SW480 (cell line): ENCODE data around the gene GUCD1.
"Not testable (repeated sequence)": the region's sequence is repeated elsewhere in the genome, so short reads cannot be mapped to it uniquely, and the experiment has no call there.

Experiments used
- DNase-seq: peaks from one replicate; pipeline ENCODE4 v3.0.0-alpha.2; 2016; ENCODE audit warnings: low spot score

GUCD1 gene

GRCh38 chr22:24554313-24555164, at the start of gene GUCD1:
Gene GUCD1, minus strand, starts transcription at chr22:24555138. Its CDS starts 147 bp downstream, at chr22:24554991.
- DNase-seq: no peak

- DNase-seq: not testable (repeated sequence)
These were observed 49.1 kb upstream of the GUCD1 start for GRCh38 chr22:24603770-24604629.

GRCh38 chr22:24602847-24603769, 48.2 kb upstream of the GUCD1 start, which contains the start of gene GGT1:
Gene GGT1, plus strand, starts transcription at chr22:24603193. Its CDS starts 7,889 bp downstream, at chr22:24611082.
- DNase-seq: not testable (repeated sequence)

- DNase-seq: not testable (repeated sequence)
These were observed 47.3 kb upstream of the GUCD1 start for GRCh38 chr22:24602105-24602749.

GRCh38 chr22:24601217-24602104, 46.5 kb upstream of the GUCD1 start:
- no peak for DNase-seq

GRCh38 chr22:24599958-24600715, 45.2 kb upstream of the GUCD1 start:
- not testable (repeated sequence) for DNase-seq

- no peak for DNase-seq
These were observed 44.6 kb upstream of the GUCD1 start for GRCh38 chr22:24599514-24599913.

- DNase-seq: not testable (repeated sequence)
These were observed 42.1 kb upstream of the GUCD1 start for GRCh38 chr22:24597076-24597475.

- no peak for DNase-seq
These were observed 40.9 kb upstream of the GUCD1 start for GRCh38 chr22:24595863-24596262.

- DNase-seq: no peak
These were observed 40.3 kb upstream of the GUCD1 start for GRCh38 chr22:24595228-24595627.

- DNase-seq: no peak
These were observed 39.7 kb upstream of the GUCD1 start for GRCh38 chr22:24594569-24595120.

- no peak for DNase-seq
These were observed 39.1 kb upstream of the GUCD1 start for GRCh38 chr22:24593836-24594568.

GRCh38 chr22:24593559-24593835, 38.6 kb upstream of the GUCD1 start:
- not testable (repeated sequence) for DNase-seq

- peak; percentile 49 for DNase-seq
These were observed 38.1 kb upstream of the GUCD1 start, which contains the start of gene LRRC75B for GRCh38 chr22:24592851-24593558. Gene LRRC75B, minus strand, starts transcription at chr22:24593073. Its CDS starts 34 bp downstream, at chr22:24593039.

GRCh38 chr22:24592058-24592850, 37.3 kb upstream of the GUCD1 start:
- no peak for DNase-seq

- DNase-seq: no peak
These were observed 36.4 kb upstream of the GUCD1 start for GRCh38 chr22:24591286-24591830.
